ENCODE data around the gene TSSC4.

The TSSC4 gene

GRCh38 chr11:2365571-2366210, 34.9 kb upstream of the TSSC4 start:
- Histone ChIP-seq H3K27ac (replicated peaks) (no peak overlapping the region), H3K4me3 (replicated peaks; ENCODE audit: insufficient read depth, low read length) (no peak overlapping the region), H3K27me3 (ENCODE audit: insufficient read depth, poor library complexity, severe bottlenecking) (peaks cover 10% of the 10 kb centered on the region)
- DNase-seq (ENCODE audit: low read depth in 1 of 2, low spot score in 1 of 2), result no peak
- TF ChIP-seq SPI1 (IDR thresholded peaks at IDR 0.05; ENCODE audit: borderline replicate concordance, low read depth) (no peak), REST (IDR thresholded peaks at IDR 0.05; ENCODE audit: insufficient replicate concordance, low read depth) (no peak), GABPA (IDR thresholded peaks at IDR 0.05; ENCODE audit: low read depth) (no peak), POLR2AphosphoS5 (IDR thresholded peaks at IDR 0.05; ENCODE audit: low read depth) (no peak)
- TF ChIP-seq, protein P1, sequence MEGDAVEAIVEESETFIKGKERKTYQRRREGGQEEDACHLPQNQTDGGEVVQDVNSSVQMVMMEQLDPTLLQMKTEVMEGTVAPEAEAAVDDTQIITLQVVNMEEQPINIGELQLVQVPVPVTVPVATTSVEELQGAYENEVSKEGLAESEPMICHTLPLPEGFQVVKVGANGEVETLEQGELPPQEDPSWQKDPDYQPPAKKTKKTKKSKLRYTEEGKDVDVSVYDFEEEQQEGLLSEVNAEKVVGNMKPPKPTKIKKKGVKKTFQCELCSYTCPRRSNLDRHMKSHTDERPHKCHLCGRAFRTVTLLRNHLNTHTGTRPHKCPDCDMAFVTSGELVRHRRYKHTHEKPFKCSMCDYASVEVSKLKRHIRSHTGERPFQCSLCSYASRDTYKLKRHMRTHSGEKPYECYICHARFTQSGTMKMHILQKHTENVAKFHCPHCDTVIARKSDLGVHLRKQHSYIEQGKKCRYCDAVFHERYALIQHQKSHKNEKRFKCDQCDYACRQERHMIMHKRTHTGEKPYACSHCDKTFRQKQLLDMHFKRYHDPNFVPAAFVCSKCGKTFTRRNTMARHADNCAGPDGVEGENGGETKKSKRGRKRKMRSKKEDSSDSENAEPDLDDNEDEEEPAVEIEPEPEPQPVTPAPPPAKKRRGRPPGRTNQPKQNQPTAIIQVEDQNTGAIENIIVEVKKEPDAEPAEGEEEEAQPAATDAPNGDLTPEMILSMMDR (IDR thresholded peaks at IDR 0.05; ENCODE audit: insufficient read depth, low read length), result no peak

DNA sequence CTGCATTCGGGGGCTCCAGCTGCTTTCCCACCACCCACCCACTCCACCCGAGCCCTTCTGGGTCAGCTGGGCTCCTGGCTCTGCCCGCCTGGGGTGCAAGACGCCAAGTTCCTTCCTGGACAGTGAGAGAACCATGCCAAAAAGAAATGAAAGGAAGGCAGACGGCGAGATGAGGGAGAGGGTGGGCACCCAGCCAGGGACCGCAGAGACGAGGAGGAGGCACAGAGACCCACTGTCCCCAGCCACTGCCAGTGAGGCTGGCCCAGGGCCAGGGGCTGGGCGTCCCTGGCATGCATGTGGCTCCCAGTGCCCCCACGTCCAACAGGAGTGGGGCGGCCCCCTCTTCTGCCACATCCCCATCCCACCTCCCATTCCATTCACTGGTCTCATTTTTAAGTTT, 34.3 kb upstream of the TSSC4 start:
- H3K27ac ChIP-seq (replicated peaks), result no peak overlapping the region
- TF ChIP-seq GABPA (IDR thresholded peaks at IDR 0.05; ENCODE audit: low read depth) (no peak), POLR2AphosphoS5 (IDR thresholded peaks at IDR 0.05; ENCODE audit: low read depth) (no peak), SPI1 (IDR thresholded peaks at IDR 0.05; ENCODE audit: borderline replicate concordance, low read depth) (no peak), REST (IDR thresholded peaks at IDR 0.05; ENCODE audit: insufficient replicate concordance, low read depth) (no peak)
- TF ChIP-seq, protein P1 (IDR thresholded peaks at IDR 0.05; ENCODE audit: insufficient read depth, low read length), result no peak
- no peak for DNase-seq (ENCODE audit: low read depth in 1 of 2, low spot score in 1 of 2)
- no peak overlapping the region for H3K4me3 ChIP-seq (replicated peaks; ENCODE audit: insufficient read depth, low read length)
- peaks cover 10% of the 10 kb centered on the region for H3K27me3 ChIP-seq (ENCODE audit: insufficient read depth, poor library complexity, severe bottlenecking)

DNA sequence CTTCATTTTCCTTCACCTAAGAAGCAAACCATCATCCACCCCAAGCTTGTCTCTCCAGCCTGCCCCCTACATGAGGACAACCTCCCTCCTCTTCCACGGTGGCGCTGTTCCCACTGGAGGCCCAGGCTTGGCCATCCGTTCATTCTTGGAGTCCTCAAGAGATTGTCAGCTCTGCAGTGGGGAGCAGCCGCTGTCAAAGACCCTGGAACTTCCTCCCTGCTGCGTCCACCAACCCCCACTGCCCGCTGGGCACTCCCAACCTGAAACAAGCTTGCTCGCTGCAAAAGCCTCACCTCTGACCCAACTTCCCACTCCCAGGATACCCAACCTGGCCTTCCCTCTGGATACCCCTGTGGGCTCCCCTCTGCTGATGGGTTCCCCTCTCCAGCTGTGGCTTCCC, 33.8 kb upstream of the TSSC4 start:
- DNase-seq (ENCODE audit: low read depth in 1 of 2, low spot score in 1 of 2), result no peak
- Histone ChIP-seq H3K27me3 (ENCODE audit: insufficient read depth, poor library complexity, severe bottlenecking) (peaks cover 10% of the 10 kb centered on the region), H3K4me3 (replicated peaks; ENCODE audit: insufficient read depth, low read length) (no peak overlapping the region), H3K27ac (replicated peaks) (no peak overlapping the region)
- TF ChIP-seq REST (IDR thresholded peaks at IDR 0.05; ENCODE audit: insufficient replicate concordance, low read depth) (no peak), GABPA (IDR thresholded peaks at IDR 0.05; ENCODE audit: low read depth) (no peak), POLR2AphosphoS5 (IDR thresholded peaks at IDR 0.05; ENCODE audit: low read depth) (no peak), SPI1 (IDR thresholded peaks at IDR 0.05; ENCODE audit: borderline replicate concordance, low read depth) (no peak)
- TF ChIP-seq, protein P1 (IDR thresholded peaks at IDR 0.05; ENCODE audit: insufficient read depth, low read length), result no peak

Data from HL-60 (cell line).